MCF 10A (cell line): ENCODE measurements around the gene FABP3. TPM values are rescaled to one million over a fixed set of nuclear protein-coding genes. Genes with fewer than 3 reads are reported as not detected.
A peak's percentile ranks its signal among the peaks of the same experiment; 100 is the strongest.

Source experiments
- BruUV-seq: library from RNA; stranded (reverse); fragments of 400-500 nt; replicated peaks from 2 replicates; lab custom pipeline; 2021; lab: Mats Ljungman, UMichigan
- CTCF ChIA-PET: fragments of 300-600 bp; sonication (Branson Sonifier 250); formaldehyde crosslinking; extraction: SDS; loops from one replicate; lab custom pipeline; 2021; ENCODE audit warnings: antibody characterized with exemption, inconsistent platforms; lab: Yijun Ruan, JAX
- POLR2A ChIA-PET: fragments of 300-600, 350-650 bp; sonication (Branson Sonifier 250); formaldehyde crosslinking; extraction: SDS; loops from one replicate; lab custom pipeline; 2020; ENCODE audit warnings: antibody characterized with exemption, inconsistent platforms; lab: Yijun Ruan, JAX
- DNase-seq: peaks from one replicate; pipeline ENCODE4 v3.0.0-alpha.2; 2018; ENCODE audit not compliant: unreplicated experiment
- H3K27ac Mint-ChIP-seq: one replicate; pipeline ENCODE4 v1.8.0; 2022; ENCODE audit warnings: mild to moderate bottlenecking, low read depth, mixed read lengths; ENCODE audit not compliant: unreplicated experiment
- H3K27me3 Mint-ChIP-seq: one replicate; pipeline ENCODE4 v1.8.0; 2022; ENCODE audit warnings: mixed read lengths; ENCODE audit not compliant: insufficient read depth, unreplicated experiment
- H3K36me3 Mint-ChIP-seq: one replicate; pipeline ENCODE4 v1.8.0; 2022; ENCODE audit warnings: mild to moderate bottlenecking, moderate library complexity, mixed read lengths; ENCODE audit not compliant: insufficient read depth, unreplicated experiment
- H3K4me1 Mint-ChIP-seq: one replicate; pipeline ENCODE4 v1.8.0; 2022; ENCODE audit warnings: mixed read lengths; ENCODE audit not compliant: insufficient read depth, unreplicated experiment
- H3K4me3 Mint-ChIP-seq: one replicate; pipeline ENCODE4 v1.8.0; 2022; ENCODE audit warnings: mild to moderate bottlenecking, moderate library complexity, mixed read lengths; ENCODE audit not compliant: unreplicated experiment
- H3K9me3 Mint-ChIP-seq: one replicate; pipeline ENCODE4 v1.8.0; 2022; ENCODE audit warnings: mixed read lengths; ENCODE audit not compliant: unreplicated experiment
- CTCF ChIP-seq: fragments of 200-600 bp; IDR thresholded peaks from one replicate; pipeline ENCODE4 v1.8.0; 2022; ENCODE audit warnings: antibody characterized with exemption, mild to moderate bottlenecking; ENCODE audit not compliant: unreplicated experiment
- intact Hi-C: fragments of 100-400 bp; cut with micrococcal nuclease; formaldehyde crosslinking; loops from 2 replicates; pipeline ENCODE4 v1.14.1; 2022
- total RNA-seq: library from RNA; stranded (reverse); gene quantifications from 2 replicates; pipeline ENCODE4 v1.2.3, GENCODE V29; 2022

FABP3 gene
- total RNA-seq, 1 experiment from 2014 or later, result not detected

- CTCF ChIA-PET, result interaction anchor here (3.0 kb wide), 1 partner anchor 12 kb away, joined by 21 read pairs; no protein-coding TSS in a partner anchor
- no peak overlapping the region for H3K27ac Mint-ChIP-seq
- intact Hi-C loops, result no loop called here
Measured at GRCh38 chr1:31407029-31407626, 34.3 kb upstream of the FABP3 start.

GRCh38 chr1:31405578-31406245, 32.8 kb upstream of the FABP3 start:
- Mint-ChIP-seq H3K9me3 (no peaks in the 10 kb centered on the region), H3K36me3 (peaks cover 2% of the 10 kb centered on the region), H3K4me1 (peaks cover 1% of the 10 kb centered on the region), H3K4me3 (no peak overlapping the region), H3K27me3 (no peaks in the 10 kb centered on the region), H3K27ac (no peak overlapping the region)
- DNase-seq, result no peak
- no TSS peak for BruUV-seq
- POLR2A ChIA-PET, result interaction anchor here (1.1 to 1.4 kb wide), 2 partner anchors 10 to 11 kb away, joined by 3 read pairs; no protein-coding TSS in a partner anchor
- TF ChIP-seq CTCF, result no peak
- intact Hi-C loops, result no loop called here
- CTCF ChIA-PET, result interaction anchor here (0.8 to 3.0 kb wide), 3 partner anchors 11 to 143 kb away, joined by 4 to 21 read pairs (median 4); no protein-coding TSS in a partner anchor

More at GRCh38 chr1:31407029-31407626, 34.3 kb upstream of the FABP3 start:
- peaks cover 6% of the 10 kb centered on the region for H3K36me3 Mint-ChIP-seq
- no peak for TF ChIP-seq CTCF
- POLR2A ChIA-PET, result no interaction called here
- no TSS peak for BruUV-seq
- H3K4me3 Mint-ChIP-seq, result no peak overlapping the region
- H3K4me1 Mint-ChIP-seq, result peaks cover under 1% of the 10 kb centered on the region
- no peak for DNase-seq
- H3K9me3 Mint-ChIP-seq, result no peaks in the 10 kb centered on the region
- H3K27me3 Mint-ChIP-seq, result no peaks in the 10 kb centered on the region

GRCh38 chr1:31401241-31401640, 28.4 kb upstream of the FABP3 start:
- H3K4me1 Mint-ChIP-seq, result peaks cover 29% of the 10 kb centered on the region
- no peaks in the 10 kb centered on the region for H3K27me3 Mint-ChIP-seq
- H3K36me3 Mint-ChIP-seq, result no peaks in the 10 kb centered on the region
- H3K4me3 Mint-ChIP-seq, result no peak overlapping the region
- DNase-seq, result no peak
- H3K27ac Mint-ChIP-seq, result no peak overlapping the region
- peak; percentile 7 for TF ChIP-seq CTCF
- ChIA-PET CTCF (interaction anchor here (9.7 kb wide), 1 partner anchor 20 kb away, joined by 238 read pairs; no protein-coding TSS in a partner anchor), POLR2A (no interaction called here)
- intact Hi-C loops, result no loop called here
- H3K9me3 Mint-ChIP-seq, result no peaks in the 10 kb centered on the region
- no TSS peak for BruUV-seq

GRCh38 chr1:31400393-31400792, 27.5 kb upstream of the FABP3 start:
- ChIA-PET CTCF (interaction anchor here (1.0 to 9.7 kb wide), 3 partner anchors 21 to 150 kb away, joined by 3 to 238 read pairs (median 4); no protein-coding TSS in a partner anchor), POLR2A (interaction anchor here (0.7 kb wide), 1 partner anchor 40 kb away, joined by 3 read pairs; no protein-coding TSS in a partner anchor)
- H3K27ac Mint-ChIP-seq, result peak overlapping the region; percentile 7
- H3K36me3 Mint-ChIP-seq, result no peaks in the 10 kb centered on the region
- peaks cover 29% of the 10 kb centered on the region for H3K4me1 Mint-ChIP-seq
- H3K4me3 Mint-ChIP-seq, result peak overlapping the region; percentile 5
- DNase-seq, result peak; percentile 59
- intact Hi-C loops, result no loop called here
- no peaks in the 10 kb centered on the region for H3K27me3 Mint-ChIP-seq
- H3K9me3 Mint-ChIP-seq, result no peaks in the 10 kb centered on the region
- TF ChIP-seq CTCF, result no peak
- BruUV-seq, result no TSS peak
